PC-9 (cell line): ENCODE measurements around the gene TNPO2. TPM values are rescaled to one million over a fixed set of nuclear protein-coding genes. Genes with fewer than 3 reads are reported as not detected.
A peak's percentile ranks its signal among the peaks of the same experiment; 100 is the strongest.

Experiments
- BruUV-seq: library from RNA; stranded (reverse); fragments of 400-500 nt; replicated peaks from 2 replicates; lab custom pipeline; 2021; lab: Mats Ljungman, UMichigan
- CTCF ChIA-PET: fragments of 300-600 bp; sonication (Branson Sonifier 250); formaldehyde crosslinking; loops from one replicate; lab custom pipeline; 2022; ENCODE audit warnings: antibody characterized with exemption; lab: Charles Lee
- POLR2A ChIA-PET: fragments of 300-600 bp; sonication (Branson Sonifier 250); formaldehyde crosslinking; loops from one replicate; lab custom pipeline; 2022; ENCODE audit warnings: antibody characterized with exemption; ENCODE audit not compliant: unreplicated experiment; lab: Charles Lee
- DNase-seq, 2 experiments: peaks; one replicate each; pipeline versions ENCODE4 v3.0.0 to v3.0.0-alpha.2; 2015 to 2022; ENCODE audit warnings: mixed read lengths in 1 of 2
- H2AFZ ChIP-seq: fragments of 200-600 bp; sonication (generic); 2 replicates; pipeline ENCODE4 v1.8.1; 2017; ENCODE audit warnings: antibody characterized with exemption
- H3F3A ChIP-seq: fragments of 200-600 bp; sonication (generic); 2 replicates; pipeline ENCODE4 v1.8.1; 2017; ENCODE audit warnings: antibody characterized with exemption, mild to moderate bottlenecking, low read depth; ENCODE audit not compliant: insufficient read depth
- H3K27ac ChIP-seq: fragments of 200-600 bp; sonication (generic); 2 replicates; pipeline ENCODE4 v1.6.1; 2016; ENCODE audit warnings: mixed run types
- H3K27me3 ChIP-seq: fragments of 200-600 bp; sonication (generic); 2 replicates; pipeline ENCODE4 v1.6.1; 2016; ENCODE audit warnings: low read depth, mixed run types; ENCODE audit not compliant: insufficient read depth
- H3K36me3 ChIP-seq: fragments of 200-600 bp; sonication (generic); 2 replicates; pipeline ENCODE4 v1.6.1; 2016; ENCODE audit warnings: low read depth, mixed run types
- H3K4me1 ChIP-seq: fragments of 200-600 bp; sonication (generic); replicated peaks from 2 replicates; pipeline ENCODE4 v1.6.1; 2016; ENCODE audit warnings: mixed run types; ENCODE audit not compliant: insufficient read depth
- H3K4me2 ChIP-seq: fragments of 200-600 bp; sonication (generic); 2 replicates; pipeline ENCODE4 v1.6.1; 2017; ENCODE audit warnings: mixed run types
- H3K4me3 ChIP-seq: fragments of 200-600 bp; sonication (generic); 2 replicates; pipeline ENCODE4 v1.6.1; 2016; ENCODE audit warnings: mixed run types
- H3K79me2 ChIP-seq: fragments of 200-600 bp; sonication (generic); 2 replicates; pipeline ENCODE4 v1.6.1; 2017; ENCODE audit warnings: low read depth, mixed run types
- H3K9me2 ChIP-seq: fragments of 200-600 bp; sonication (generic); 2 replicates; pipeline ENCODE4 v1.8.1; 2017; ENCODE audit warnings: mild to moderate bottlenecking; ENCODE audit not compliant: insufficient read depth
- H3K9me3 ChIP-seq: fragments of 200-600 bp; sonication (generic); 2 replicates; pipeline ENCODE4 v1.8.1; 2016; ENCODE audit warnings: low read depth; ENCODE audit not compliant: insufficient read depth
- H4K20me1 ChIP-seq: fragments of 200-600 bp; sonication (generic); 2 replicates; pipeline ENCODE4 v1.8.1; 2017; ENCODE audit not compliant: insufficient read depth
- EZH2 ChIP-seq: fragments of 200-600 bp; sonication (generic); IDR thresholded peaks from 2 replicates; pipeline ENCODE4 v1.8.0; 2017; ENCODE audit warnings: antibody characterized with exemption, low read depth
- intact Hi-C: fragments of 100-400 bp; cut with micrococcal nuclease; formaldehyde crosslinking; loops from one replicate; pipeline ENCODE4 v1.10.0; 2022; ENCODE audit not compliant: unreplicated experiment
- total RNA-seq: library from RNA; stranded (reverse); gene quantifications from 2 replicates; pipeline ENCODE4 v1.2.3, GENCODE V29; 2021
- TF ChIP-seq, protein P1 (sequence below): fragments of 200-600 bp; sonication (generic); conservative IDR thresholded peaks from 2 replicates; pipeline ENCODE4 v1.6.1; 2017; ENCODE audit warnings: mixed run types, antibody characterized with exemption, mild to moderate bottlenecking, moderate library complexity

Gene TNPO2
- total RNA-seq, 1 experiment from 2014 or later = 77.5 TPM

DNA sequence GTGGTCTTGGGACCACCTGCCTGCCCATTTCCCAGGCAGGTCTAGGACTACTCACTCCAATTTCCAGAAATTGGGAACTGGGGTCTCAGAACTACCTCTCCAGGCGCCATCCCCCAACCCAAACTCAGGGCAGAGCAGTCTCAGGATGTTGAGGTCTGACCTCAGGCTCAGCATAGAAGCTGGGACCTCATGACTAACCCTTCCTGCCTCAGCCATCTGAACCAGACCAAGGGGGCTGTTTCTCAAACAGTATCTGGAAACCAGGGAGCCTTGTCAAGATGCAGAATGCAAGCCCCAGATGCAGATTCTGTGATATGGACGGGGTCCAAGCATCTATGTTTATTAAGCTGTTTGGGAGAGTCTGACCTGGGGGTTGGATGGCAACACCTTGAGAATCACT is 28.6 kb downstream of the TNPO2 start:
- no peaks in the 10 kb centered on the region for H3K27me3 ChIP-seq
- no peaks in the 10 kb centered on the region for H4K20me1 ChIP-seq
- no peak for DNase-seq
- BruUV-seq = no TSS peak
- peaks cover 26% of the 10 kb centered on the region for H3K79me2 ChIP-seq
- no peaks in the 10 kb centered on the region for H3K9me3 ChIP-seq
- intact Hi-C loops = no loop called here
- peaks cover 8% of the 10 kb centered on the region; the same call in 1 of the 2 replicates for H3K4me1 ChIP-seq
- H3K9me2 ChIP-seq = no peaks in the 10 kb centered on the region
- H3K36me3 ChIP-seq = no peaks in the 10 kb centered on the region; the same call in 1 of the 2 replicates
- TF ChIP-seq, protein P1, sequence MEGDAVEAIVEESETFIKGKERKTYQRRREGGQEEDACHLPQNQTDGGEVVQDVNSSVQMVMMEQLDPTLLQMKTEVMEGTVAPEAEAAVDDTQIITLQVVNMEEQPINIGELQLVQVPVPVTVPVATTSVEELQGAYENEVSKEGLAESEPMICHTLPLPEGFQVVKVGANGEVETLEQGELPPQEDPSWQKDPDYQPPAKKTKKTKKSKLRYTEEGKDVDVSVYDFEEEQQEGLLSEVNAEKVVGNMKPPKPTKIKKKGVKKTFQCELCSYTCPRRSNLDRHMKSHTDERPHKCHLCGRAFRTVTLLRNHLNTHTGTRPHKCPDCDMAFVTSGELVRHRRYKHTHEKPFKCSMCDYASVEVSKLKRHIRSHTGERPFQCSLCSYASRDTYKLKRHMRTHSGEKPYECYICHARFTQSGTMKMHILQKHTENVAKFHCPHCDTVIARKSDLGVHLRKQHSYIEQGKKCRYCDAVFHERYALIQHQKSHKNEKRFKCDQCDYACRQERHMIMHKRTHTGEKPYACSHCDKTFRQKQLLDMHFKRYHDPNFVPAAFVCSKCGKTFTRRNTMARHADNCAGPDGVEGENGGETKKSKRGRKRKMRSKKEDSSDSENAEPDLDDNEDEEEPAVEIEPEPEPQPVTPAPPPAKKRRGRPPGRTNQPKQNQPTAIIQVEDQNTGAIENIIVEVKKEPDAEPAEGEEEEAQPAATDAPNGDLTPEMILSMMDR = no peak
- TF ChIP-seq EZH2 = no peak
- H3K27ac ChIP-seq = no peak overlapping the region
- ChIA-PET CTCF (interaction anchor here (0.6 kb wide), 1 partner anchor 101 kb away, joined by 3 read pairs; no protein-coding TSS in a partner anchor), POLR2A (no interaction called here)
- peak overlapping the region; percentile 72 for H3K4me3 ChIP-seq
- H3F3A ChIP-seq = peaks cover 36% of the 10 kb centered on the region; the same call in 1 of the 2 replicates
- peak overlapping the region; percentile 95 for H3K4me2 ChIP-seq
- H2AFZ ChIP-seq = no peak overlapping the region

GRCh38 chr19:12694641-12695040 is 29.1 kb downstream of the TNPO2 start:
- no peak overlapping the region for H2AFZ ChIP-seq
- H3K4me1 ChIP-seq = peaks cover 8% of the 10 kb centered on the region; the same call in 1 of the 2 replicates
- no peaks in the 10 kb centered on the region for H3K9me2 ChIP-seq
- H3K36me3 ChIP-seq = no peaks in the 10 kb centered on the region; the same call in 1 of the 2 replicates
- no peak overlapping the region; the same call in 1 of the 2 replicates for H3K4me3 ChIP-seq
- no peak for TF ChIP-seq EZH2
- TF ChIP-seq, protein P1 = no peak
- H3K9me3 ChIP-seq = no peaks in the 10 kb centered on the region
- intact Hi-C loops = no loop called here
- peak overlapping the region; percentile 95 for H3K4me2 ChIP-seq
- CTCF ChIA-PET = interaction anchor here (0.6 kb wide), 1 partner anchor 102 kb away, joined by 3 read pairs; no protein-coding TSS in a partner anchor
- peaks cover 35% of the 10 kb centered on the region; the same call in 1 of the 2 replicates for H3F3A ChIP-seq
- POLR2A ChIA-PET = interaction anchor here (0.7 kb wide), 1 partner anchor 41 kb away, joined by 12 read pairs; no protein-coding TSS in a partner anchor
- no peaks in the 10 kb centered on the region for H4K20me1 ChIP-seq
- H3K79me2 ChIP-seq = peaks cover 26% of the 10 kb centered on the region
- no TSS peak for BruUV-seq
- DNase-seq = no peak
- no peaks in the 10 kb centered on the region for H3K27me3 ChIP-seq
- H3K27ac ChIP-seq = no peak overlapping the region

- no peak for TF ChIP-seq EZH2
- TF ChIP-seq, protein P1 = no peak
- H3K27me3 ChIP-seq = no peaks in the 10 kb centered on the region
- intact Hi-C loops = no loop called here
- peaks cover 26% of the 10 kb centered on the region for H3K79me2 ChIP-seq
- no peaks in the 10 kb centered on the region for H4K20me1 ChIP-seq
- no peak overlapping the region for H2AFZ ChIP-seq
- H3K9me2 ChIP-seq = no peaks in the 10 kb centered on the region
- no peak overlapping the region for H3K4me3 ChIP-seq
- BruUV-seq = no TSS peak
- H3K4me1 ChIP-seq = peaks cover 8% of the 10 kb centered on the region; the same call in 1 of the 2 replicates
- no peak overlapping the region for H3K4me2 ChIP-seq
- no peak overlapping the region for H3K27ac ChIP-seq
- ChIA-PET CTCF (no interaction called here), POLR2A (no interaction called here)
- H3K36me3 ChIP-seq = no peaks in the 10 kb centered on the region; the same call in 1 of the 2 replicates
- H3F3A ChIP-seq = peaks cover 20% of the 10 kb centered on the region; the same call in 1 of the 2 replicates
- H3K9me3 ChIP-seq = no peaks in the 10 kb centered on the region
- no peak for DNase-seq
These were observed 30.8 kb downstream of the TNPO2 start for GRCh38 chr19:12692960-12693359.
